Transverse colon (tissue), 4 donors: ENCODE results near the gene CYP26A1.

ENCODE experiments used
- CTCF ChIP-seq, 5 experiments: fragments of 200-600 bp in 3 of 5; fragments of 450-650 bp in 2 of 5; sonication (generic) in 3 of 5; IDR thresholded peaks; 1 replicate in 2 of 5; 2 replicates in 3 of 5; pipeline ENCODE4 v1.5.1; 2016 to 2017; ENCODE audit warnings: antibody characterized with exemption in 5 of 5, inconsistent platforms in 3 of 5, mild to moderate bottlenecking in 2 of 5, moderate library complexity in 1 of 5
- EP300 ChIP-seq: sonication (generic); formaldehyde crosslinking; IDR thresholded peaks from one replicate; pipeline ENCODE4 v1.6.1; 2017; ENCODE audit warnings: antibody characterized with exemption, low read depth
- POLR2A ChIP-seq: fragments of 450-650 bp; IDR thresholded peaks from one replicate; pipeline ENCODE4 v1.6.1; 2016; ENCODE audit warnings: antibody characterized with exemption, mild to moderate bottlenecking, moderate library complexity
- POLR2AphosphoS5 ChIP-seq, 3 donors: sonication (generic); formaldehyde crosslinking; IDR thresholded peaks; one replicate each; pipeline ENCODE4 v1.6.1; 2016; ENCODE audit warnings: antibody characterized with exemption in 3 of 3

GRCh38 chr10:93090619-93091018 is 16.9 kb downstream of the CYP26A1 start:
- TF ChIP-seq CTCF (IDR thresholded peaks at IDR 0.05) = no peak
- no peak for TF ChIP-seq POLR2A
- no peak for TF ChIP-seq POLR2AphosphoS5 (IDR thresholded peaks at IDR 0.05)
- no peak for TF ChIP-seq EP300
